ENCODE results near the gene MDK.
A peak's percentile ranks its signal among the peaks of the same experiment; 100 is the strongest.

The MDK gene

DNA sequence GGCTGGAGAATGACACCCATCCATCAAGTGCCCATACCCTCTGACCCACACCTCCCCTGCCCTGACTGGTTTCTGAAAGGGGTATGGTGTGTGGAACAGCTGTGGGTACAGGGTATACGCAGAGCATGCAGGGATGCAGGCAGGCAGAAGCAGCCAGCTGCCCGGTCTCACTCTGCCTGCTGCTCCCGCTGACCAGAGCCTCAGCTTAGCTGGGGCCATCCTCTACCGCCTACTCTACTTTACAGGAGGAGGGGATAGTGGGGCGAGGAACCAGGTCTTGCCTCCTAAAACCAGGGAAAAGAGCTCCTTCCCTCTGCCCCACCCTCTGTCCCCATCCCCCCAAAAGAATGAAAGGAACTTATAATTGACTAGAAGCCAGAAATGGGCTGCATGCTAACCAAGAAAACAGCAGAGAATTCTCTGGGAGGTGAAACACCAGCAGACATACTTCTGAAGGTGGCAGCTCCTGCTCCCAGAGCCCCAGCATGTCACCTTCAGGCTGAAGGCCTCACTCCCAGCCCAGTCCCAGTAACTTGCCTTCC, 23.1 kb downstream of the MDK start:
- Histone ChIP-seq H3K4me1 (ENCODE audit: control insufficient read depth, insufficient read depth, low read length) (no peaks in the 10 kb centered on the region), H3K4me3 (ENCODE audit: low read depth, low read length) (no peak overlapping the region), H3K27ac (ENCODE audit: extremely low read depth, low read depth, low read length) (no peak overlapping the region), H3K9me3 (ENCODE audit: control insufficient read depth, insufficient read depth, low read depth, low read length) (no peaks in the 10 kb centered on the region), H3K36me3 (ENCODE audit: control insufficient read depth in 2 of 2, insufficient read depth in 1 of 2, low read length in 2 of 2) (peaks cover 0 to 61% of the 10 kb centered on the region in 2 experiments; a peak in 2 of 3 replicates)
- ChIA-PET CTCF (interaction anchor here (1.8 kb wide), 1 partner anchor 12 kb away, joined by 6 read pairs; the partner anchor contains the start of gene CHRM4), POLR2A (interaction anchor here (1.2 kb wide), 1 partner anchor 9 kb away, joined by 3 read pairs; no protein-coding TSS in a partner anchor)
- TF ChIP-seq ZNF629 (tag by site-specific recombination; IDR thresholded peaks at IDR 0.05): no peak
- no peak for TF ChIP-seq ZNF157 (tag by site-specific recombination; IDR thresholded peaks at IDR 0.05)
- TF ChIP-seq ZNF10 (tag by site-specific recombination; IDR thresholded peaks at IDR 0.05): no peak

DNA sequence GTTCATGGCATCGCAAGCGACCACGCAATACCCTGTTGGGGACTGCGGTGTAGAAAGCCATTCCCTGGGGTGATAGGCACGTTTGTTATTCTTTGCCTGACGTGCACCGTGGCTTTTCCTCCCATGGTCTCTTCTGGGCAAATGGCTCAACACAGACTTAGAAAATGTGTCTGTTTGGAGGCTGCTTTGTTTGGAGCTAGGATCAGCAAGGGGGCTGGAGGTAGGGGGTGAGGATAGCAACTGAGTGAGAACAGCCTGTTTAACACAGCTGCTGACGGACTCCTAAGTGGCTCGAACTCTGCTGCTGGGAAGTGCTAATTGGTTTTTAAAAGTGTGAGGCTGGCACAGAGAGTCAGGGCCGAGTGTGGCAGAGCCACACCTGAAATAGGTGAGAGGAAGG, 26.2 kb downstream of the MDK start:
- TF ChIP-seq ZIC2 (tag by site-specific recombination; IDR thresholded peaks at IDR 0.05) (peak; percentile 81), ZNF664 (tag by site-specific recombination; IDR thresholded peaks at IDR 0.05) (no peak)
- CTCF ChIA-PET: interaction anchor here (0.8 to 1.2 kb wide), 2 partner anchors 16 to 55 kb away, joined by 3 to 5 read pairs; partner anchors contain the start of gene CHRM4
- H3K36me3 ChIP-seq (ENCODE audit: control insufficient read depth in 2 of 2, insufficient read depth in 1 of 2, low read length in 2 of 2): peaks cover 0 to 59% of the 10 kb centered on the region in 2 experiments; a peak in 2 of 3 replicates
- no peaks in the 10 kb centered on the region for H3K4me1 ChIP-seq (ENCODE audit: control insufficient read depth, insufficient read depth, low read length)
- POLR2A ChIA-PET: no interaction called here
- H3K4me3 ChIP-seq (ENCODE audit: low read depth, low read length): no peak overlapping the region
- no peaks in the 10 kb centered on the region for H3K9me3 ChIP-seq (ENCODE audit: control insufficient read depth, insufficient read depth, low read depth, low read length)
- no peak overlapping the region for H3K27ac ChIP-seq (ENCODE audit: extremely low read depth, low read depth, low read length)

DNA sequence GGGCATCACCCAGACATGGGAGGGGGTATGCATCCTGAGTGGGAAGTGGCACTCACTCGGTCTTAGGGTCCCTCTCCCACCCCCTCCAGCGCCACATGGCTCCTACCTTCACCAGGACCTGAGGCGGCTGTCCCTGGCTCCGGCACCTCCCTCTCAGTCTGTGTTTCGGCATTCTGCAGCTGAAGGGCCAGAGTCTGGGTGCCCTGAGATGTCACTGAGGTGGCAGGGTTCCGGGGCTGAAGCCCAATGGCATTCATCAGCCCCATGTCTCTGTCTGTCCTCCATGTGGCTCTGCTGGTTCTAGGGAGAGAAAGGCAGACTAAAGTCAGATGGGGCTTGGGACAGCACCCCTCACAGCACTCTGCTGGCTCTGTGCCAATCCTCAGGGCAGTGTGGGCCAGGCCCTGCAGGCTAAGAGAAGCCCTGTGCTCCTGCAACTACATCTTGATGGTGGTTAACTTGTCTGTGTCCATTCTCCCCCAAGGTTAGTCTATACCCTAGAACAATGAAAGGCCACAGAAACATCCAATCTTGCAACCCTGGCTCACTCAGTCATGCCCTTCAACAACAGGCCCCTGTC, 27.0 kb downstream of the MDK start:
- Histone ChIP-seq H3K27ac (ENCODE audit: extremely low read depth, low read depth, low read length) (no peak overlapping the region), H3K4me1 (ENCODE audit: control insufficient read depth, insufficient read depth, low read length) (no peaks in the 10 kb centered on the region), H3K36me3 (ENCODE audit: control insufficient read depth in 2 of 2, insufficient read depth in 1 of 2, low read length in 2 of 2) (peaks cover 0 to 58% of the 10 kb centered on the region in 2 experiments; a peak in 2 of 3 replicates), H3K4me3 (ENCODE audit: low read depth, low read length) (no peak overlapping the region), H3K9me3 (ENCODE audit: control insufficient read depth, insufficient read depth, low read depth, low read length) (no peaks in the 10 kb centered on the region)
- CTCF ChIA-PET: interaction anchor here (0.6 to 1.3 kb wide), 5 partner anchors 9 to 56 kb away, joined by 3 to 5 read pairs (median 3); partner anchors contain the start of gene CHRM4
- POLR2A ChIA-PET: no interaction called here
- TF ChIP-seq ZNF707 (tag by site-specific recombination; IDR thresholded peaks at IDR 0.05) (no peak), ZNF248 (tag by site-specific recombination; IDR thresholded peaks at IDR 0.05) (no peak), ZSCAN23 (tag by site-specific recombination; IDR thresholded peaks at IDR 0.05) (no peak), ZNF292 (tag by site-specific recombination; IDR thresholded peaks at IDR 0.05; ENCODE audit: borderline replicate concordance, low read depth) (no peak)

DNA sequence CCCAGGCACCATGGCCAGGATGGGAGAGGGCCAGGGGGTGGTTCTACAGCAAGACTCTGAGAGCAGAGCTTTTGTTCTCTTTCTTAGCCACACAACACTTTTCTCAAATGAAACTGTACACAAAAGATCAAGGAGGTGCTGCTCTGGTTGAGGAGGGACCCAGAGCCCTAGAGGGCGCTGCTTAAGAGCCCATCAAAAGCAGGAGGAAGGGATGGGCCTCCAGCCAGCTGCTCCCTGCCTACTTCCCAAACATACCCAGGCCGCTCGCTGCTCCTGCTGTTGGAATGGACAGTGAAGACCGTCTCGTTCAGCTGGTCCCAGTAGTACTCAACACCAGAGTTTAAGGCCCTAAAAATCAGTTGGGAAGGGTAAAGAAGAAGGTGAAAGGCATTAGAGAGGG, 28.6 kb downstream of the MDK start:
- no peak overlapping the region for H3K4me3 ChIP-seq (ENCODE audit: low read depth, low read length)

More for the DNA sequence above, 28.6 kb downstream of the MDK start:
- peaks cover 0 to 59% of the 10 kb centered on the region in 2 experiments; a peak in 2 of 3 replicates for H3K36me3 ChIP-seq (ENCODE audit: control insufficient read depth in 2 of 2, insufficient read depth in 1 of 2, low read length in 2 of 2)
- peaks cover 3% of the 10 kb centered on the region; the same call in 1 of the 2 replicates for H3K4me1 ChIP-seq (ENCODE audit: control insufficient read depth, insufficient read depth, low read length)
- TF ChIP-seq, protein P1, sequence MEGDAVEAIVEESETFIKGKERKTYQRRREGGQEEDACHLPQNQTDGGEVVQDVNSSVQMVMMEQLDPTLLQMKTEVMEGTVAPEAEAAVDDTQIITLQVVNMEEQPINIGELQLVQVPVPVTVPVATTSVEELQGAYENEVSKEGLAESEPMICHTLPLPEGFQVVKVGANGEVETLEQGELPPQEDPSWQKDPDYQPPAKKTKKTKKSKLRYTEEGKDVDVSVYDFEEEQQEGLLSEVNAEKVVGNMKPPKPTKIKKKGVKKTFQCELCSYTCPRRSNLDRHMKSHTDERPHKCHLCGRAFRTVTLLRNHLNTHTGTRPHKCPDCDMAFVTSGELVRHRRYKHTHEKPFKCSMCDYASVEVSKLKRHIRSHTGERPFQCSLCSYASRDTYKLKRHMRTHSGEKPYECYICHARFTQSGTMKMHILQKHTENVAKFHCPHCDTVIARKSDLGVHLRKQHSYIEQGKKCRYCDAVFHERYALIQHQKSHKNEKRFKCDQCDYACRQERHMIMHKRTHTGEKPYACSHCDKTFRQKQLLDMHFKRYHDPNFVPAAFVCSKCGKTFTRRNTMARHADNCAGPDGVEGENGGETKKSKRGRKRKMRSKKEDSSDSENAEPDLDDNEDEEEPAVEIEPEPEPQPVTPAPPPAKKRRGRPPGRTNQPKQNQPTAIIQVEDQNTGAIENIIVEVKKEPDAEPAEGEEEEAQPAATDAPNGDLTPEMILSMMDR (tag by site-specific recombination; IDR thresholded peaks at IDR 0.05): 0 out of 2 replicates have a peak, but pooled peaks have one; percentile 18
- TF ChIP-seq ZNF76 (tag by site-specific recombination; IDR thresholded peaks at IDR 0.05; ENCODE audit: borderline replicate concordance, low read depth) (no peak), ZNF654 (tag by site-specific recombination; IDR thresholded peaks at IDR 0.05; ENCODE audit: low read depth) (peak; percentile 21; the same call in 1 of the 2 replicates)
- H3K27ac ChIP-seq (ENCODE audit: extremely low read depth, low read depth, low read length): no peak overlapping the region
- ChIA-PET POLR2A (no interaction called here), CTCF (interaction anchor here (0.6 to 1.3 kb wide), 4 partner anchors 8 to 126 kb away, joined by 3 to 4 read pairs (median 3); no protein-coding TSS in a partner anchor)
- no peaks in the 10 kb centered on the region for H3K9me3 ChIP-seq (ENCODE audit: control insufficient read depth, insufficient read depth, low read depth, low read length)
